Activated CD8-positive, alpha-beta memory T cell treated with anti-CD3 and anti-CD28 coated beads for 36 hours (primary cell): ENCODE measurements around the gene TGIF2. TPM values are rescaled to one million over a fixed set of nuclear protein-coding genes. Genes with fewer than 3 reads are reported as not detected.

Source experiments
- CTCF ChIA-PET: fragments of 350-600 bp; sonication (Branson Sonifier 250); formaldehyde crosslinking; loops from one replicate; lab custom pipeline; 2021; ENCODE audit warnings: antibody characterized with exemption; lab: Charles Lee
- POLR2A ChIA-PET: fragments of 350-600 bp; sonication (Branson Sonifier 250); formaldehyde crosslinking; loops from one replicate; lab custom pipeline; 2021; ENCODE audit warnings: antibody characterized with exemption; lab: Charles Lee
- total RNA-seq, 2 experiments: library from RNA; stranded (reverse); gene quantifications; one replicate each; pipeline ENCODE4 v1.2.3, GENCODE V29; 2021

The TGIF2 gene
- total RNA-seq, 2 experiments from 2014 or later: 52.5 to 53.1 TPM

- ChIA-PET CTCF (interaction anchor here (0.7 to 5.0 kb wide), 5 partner anchors 19 to 161 kb away, joined by 3 to 24 read pairs (median 4); partner anchors contain the start of gene RAB5IF), POLR2A (interaction anchor here (0.6 to 5.1 kb wide), 7 partner anchors 17 to 95 kb away, joined by 3 to 41 read pairs (median 4); partner anchors contain the start of gene SLA2)
These were observed 1.6 kb upstream of the TGIF2 start for GRCh38 chr20:36571564-36572504.

- POLR2A ChIA-PET: interaction anchor here (0.6 to 5.1 kb wide), 10 partner anchors 16 to 619 kb away, joined by 3 to 42 read pairs (median 8); partner anchors contain the start of genes RAB5IF, RBL1, SCAND1 and SLA2
- CTCF ChIA-PET: interaction anchor here (0.7 to 5.0 kb wide), 4 partner anchors 20 to 161 kb away, joined by 3 to 24 read pairs (median 4); partner anchors contain the start of gene RAB5IF
These were observed 695 bp upstream of the TGIF2 start for GRCh38 chr20:36572701-36573102.

GRCh38 chr20:36573798-36574365, 485 bp downstream of the TGIF2 start:
- CTCF ChIA-PET: interaction anchor here (1.0 to 5.0 kb wide), 6 partner anchors 15 to 110 kb away, joined by 3 to 24 read pairs (median 7); partner anchors contain the start of gene RAB5IF
- POLR2A ChIA-PET: interaction anchor here (1.0 to 5.1 kb wide), 10 partner anchors 12 to 621 kb away, joined by 3 to 42 read pairs (median 4); partner anchors contain the start of genes RAB5IF, SCAND1 and SLA2

GRCh38 chr20:36574366-36575135, 1.2 kb downstream of the TGIF2 start:
- POLR2A ChIA-PET: interaction anchor here (0.6 to 5.1 kb wide), 9 partner anchors 11 to 111 kb away, joined by 3 to 42 read pairs (median 4); partner anchors contain the start of gene RAB5IF
- CTCF ChIA-PET: interaction anchor here (0.6 to 5.0 kb wide), 6 partner anchors 14 to 63 kb away, joined by 3 to 24 read pairs (median 7); partner anchors contain the start of gene RAB5IF

- POLR2A ChIA-PET: interaction anchor here (1.1 to 5.1 kb wide), 4 partner anchors 12 to 29 kb away, joined by 4 to 42 read pairs (median 26); partner anchors contain the start of gene RAB5IF
These were observed 2.7 kb downstream of the TGIF2 start for GRCh38 chr20:36576081-36576445.

GRCh38 chr20:36578356-36579041, 5.1 kb downstream of the TGIF2 start:
- CTCF ChIA-PET: interaction anchor here (0.9 kb wide), 1 partner anchor 17 kb away, joined by 3 read pairs; no protein-coding TSS in a partner anchor
- POLR2A ChIA-PET: no interaction called here

More at GRCh38 chr20:36576081-36576445, 2.7 kb downstream of the TGIF2 start:
- CTCF ChIA-PET: interaction anchor here (0.7 to 5.0 kb wide), 4 partner anchors 16 to 89 kb away, joined by 3 to 24 read pairs (median 6); partner anchors contain the start of gene RAB5IF

GRCh38 chr20:36579996-36580545, 6.7 kb downstream of the TGIF2 start:
- CTCF ChIA-PET: no interaction called here
- POLR2A ChIA-PET: interaction anchor here (0.5 to 0.7 kb wide), 2 partner anchors 16 to 115 kb away, joined by 4 read pairs; no protein-coding TSS in a partner anchor

GRCh38 chr20:36582322-36582721, 8.9 kb downstream of the TGIF2 start:
- ChIA-PET POLR2A (no interaction called here), CTCF (no interaction called here)

GRCh38 chr20:36582821-36583220, 9.4 kb downstream of the TGIF2 start:
- CTCF ChIA-PET: no interaction called here

GRCh38 chr20:36584018-36584481, 10.7 kb downstream of the TGIF2 start:
- CTCF ChIA-PET: no interaction called here

More at GRCh38 chr20:36582821-36583220, 9.4 kb downstream of the TGIF2 start:
- POLR2A ChIA-PET: interaction anchor here (0.8 kb wide), 1 partner anchor 22 kb away, joined by 9 read pairs; no protein-coding TSS in a partner anchor

GRCh38 chr20:36585410-36586125, 12.2 kb downstream of the TGIF2 start:
- CTCF ChIA-PET: interaction anchor here (0.7 kb wide), 1 partner anchor 165 kb away, joined by 4 read pairs; no protein-coding TSS in a partner anchor
- POLR2A ChIA-PET: interaction anchor here (1.2 kb wide), 1 partner anchor 11 kb away, joined by 4 read pairs; no protein-coding TSS in a partner anchor

More at GRCh38 chr20:36584018-36584481, 10.7 kb downstream of the TGIF2 start:
- POLR2A ChIA-PET: interaction anchor here (0.6 kb wide), 1 partner anchor 65 kb away, joined by 5 read pairs; no protein-coding TSS in a partner anchor

GRCh38 chr20:36587388-36588070, 14.1 kb downstream of the TGIF2 start:
- CTCF ChIA-PET: interaction anchor here (0.8 to 1.9 kb wide), 3 partner anchors 17 to 24 kb away, joined by 4 to 7 read pairs (median 6); partner anchors contain the start of gene RAB5IF
- POLR2A ChIA-PET: interaction anchor here (0.7 to 2.0 kb wide), 3 partner anchors 12 to 106 kb away, joined by 7 to 11 read pairs (median 11); partner anchors contain the start of gene TGIF2

- ChIA-PET CTCF (interaction anchor here (0.6 to 1.7 kb wide), 4 partner anchors 13 to 1635 kb away, joined by 3 to 9 read pairs (median 6); no protein-coding TSS in a partner anchor), POLR2A (interaction anchor here (0.6 to 1.9 kb wide), 4 partner anchors 12 to 20 kb away, joined by 3 to 8 read pairs (median 4); partner anchors contain the start of gene RAB5IF)
These were observed 17.9 kb downstream of the TGIF2 start for GRCh38 chr20:36591281-36591680.

- CTCF ChIA-PET: interaction anchor here (0.6 to 1.7 kb wide), 5 partner anchors 12 to 1636 kb away, joined by 3 to 9 read pairs (median 5); no protein-coding TSS in a partner anchor
- POLR2A ChIA-PET: interaction anchor here (0.6 to 1.2 kb wide), 4 partner anchors 11 to 21 kb away, joined by 3 to 5 read pairs (median 4); partner anchors contain the start of gene TGIF2
These were observed 18.7 kb downstream of the TGIF2 start for GRCh38 chr20:36591854-36592641.
